Pancreas (tissue), 10 donors: ENCODE data around the gene EPHA6. TPM values are rescaled to one million over a fixed set of nuclear protein-coding genes. Genes with fewer than 3 reads are reported as not detected.
"Not testable (repeated sequence)": the region's sequence is repeated elsewhere in the genome, so short reads cannot be mapped to it uniquely, and the experiment has no call there.

ENCODE experiments used
- ATAC-seq, 4 donors: fragments of 200-7000 bp; cut with Tn5 transposase; one replicate each; pipeline versions ENCODE4 v1.8.0 to v1.9.1; 2020; ENCODE audit warnings: mild to moderate bottlenecking in 4 of 4, moderate library complexity in 4 of 4
- DNase-seq, 6 donors: peaks; one replicate each; pipeline ENCODE4 v3.0.0-alpha.2; 2020
- FAIRE-seq: peaks from 2 replicates; lab custom pipeline; 2012; peaks lifted over from hg19 to GRCh38; lab: Jason Lieb, UNC
- H3K27ac ChIP-seq, 4 donors: fragments of 200-600 bp; sonication (generic); 1 replicate in 3 of 4; 2 replicates in 1 of 4; pipeline versions ENCODE4 v1.5.0 to v1.8.0; 2020
- H3K27me3 ChIP-seq, 4 donors: fragments of 200-600 bp; one replicate each; pipeline ENCODE4 v1.8.0; 2021
- H3K36me3 ChIP-seq, 3 donors: fragments of 200-600 bp; sonication (generic) in 1 of 3; one replicate each; pipeline versions ENCODE4 v1.5.0 to v1.8.0; 2020 to 2021
- H3K4me1 ChIP-seq, 3 donors: fragments of 200-600 bp; one replicate each; pipeline ENCODE4 v1.8.0; 2021
- H3K4me3 ChIP-seq, 4 donors: fragments of 200-600 bp; sonication (generic) in 2 of 4; one replicate each; pipeline versions ENCODE4 v1.5.0 to v1.8.0; 2020 to 2021
- H3K9me3 ChIP-seq, 4 donors: fragments of 200-600 bp; one replicate each; pipeline ENCODE4 v1.8.0; 2021
- CTCF ChIP-seq, 4 donors: fragments of 200-600 bp; sonication (generic) in 3 of 4; IDR thresholded peaks; one replicate each; pipeline versions ENCODE4 v1.5.0 to v1.8.0; 2021; ENCODE audit warnings: antibody characterized with exemption in 4 of 4
- WGBS, 2 donors: extraction: QIAGEN DNeasy Blood & Tissue Kit; methylation state at CpG; one replicate each; pipeline ENCODE4 v1.1.7; 2013; 5-methylcytosine and 5-hydroxymethylcytosine counted together
- intact Hi-C, 3 donors: fragments of 100-400 bp; cut with DNase I; formaldehyde crosslinking; loops; one replicate each; pipeline versions ENCODE4 v1.11.1 to v1.14.2; 2022
- polyA plus RNA-seq, 2 donors: library from polyadenylated mRNA; stranded (reverse); fragments of 200-250 nt; gene quantifications; one replicate each; pipeline ENCODE4 v1.2.3, GENCODE V29; 2013
- total RNA-seq, 6 donors: library from RNA; stranded (reverse); fragmentation: NEBNext Ultra II Directional in 4 of 6; extraction: Animal tissue kit (Norgen Biotek cat#: 25700) in 4 of 6; gene quantifications; one replicate each; pipeline versions ENCODE4 v1.2.1 to v1.2.4, GENCODE V29; 2021 to 2023
- donor health status: healthy with polysubstance abuse.
- donor health status: DM: no; HTN: no; CAD: no; lungs with moderate emphysema.
- donor health status: DM: no; HTN: no; CAD: no.
- donor health status: control.
- donor health status: control.
- donor health status: Bipolar disorder and iron deficiency.
- donor health status: DM: yes; HTN: yes; CAD: no.
- donor health status: DM: no; HTN: no; CAD: no.
- donor health status: DM: no; HTN: no; CAD: no.
- donor health status: DM: yes; HTN: yes; CAD: no.

Gene EPHA6
- total and polyA plus RNA-seq, 8 donors: 0.15 to 1.1 (median 0.57) TPM

DNA sequence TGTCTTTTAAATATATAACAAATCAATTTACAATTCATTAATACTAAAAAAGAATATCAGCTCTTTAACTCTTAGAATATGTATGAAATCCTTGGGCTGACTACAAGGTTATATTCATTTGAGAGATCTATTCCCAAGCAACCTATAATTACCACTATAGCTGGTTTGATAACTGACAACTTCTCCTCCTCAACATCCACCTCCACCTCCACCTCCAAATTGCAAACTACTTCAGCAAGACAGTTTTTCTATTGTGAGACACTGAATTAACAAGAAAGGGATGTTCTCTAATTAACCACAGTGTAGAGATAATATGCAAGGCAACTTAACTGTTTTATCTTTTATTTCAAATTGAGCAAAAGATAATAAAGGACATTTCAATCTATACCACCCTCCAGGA lies 665.3 kb downstream of the EPHA6 start:
- no peaks in the 10 kb centered on the region for H3K27me3 ChIP-seq
- FAIRE-seq (no peak), DNase-seq (no peak), ATAC-seq (no peak)
- no peak overlapping the region for H3K4me3 ChIP-seq
- no peak for TF ChIP-seq CTCF (IDR thresholded peaks at IDR 0.05)
- H3K27ac ChIP-seq: no peak overlapping the region
- H3K9me3 ChIP-seq: no peaks in the 10 kb centered on the region
- no peaks in the 10 kb centered on the region for H3K36me3 ChIP-seq
- H3K4me1 ChIP-seq: no peaks in the 10 kb centered on the region
- intact Hi-C loops: loop anchor here in 1 of 3 donors (10.0 kb wide), 1 partner anchor 585 kb away; no protein-coding TSS in a partner anchor

DNA sequence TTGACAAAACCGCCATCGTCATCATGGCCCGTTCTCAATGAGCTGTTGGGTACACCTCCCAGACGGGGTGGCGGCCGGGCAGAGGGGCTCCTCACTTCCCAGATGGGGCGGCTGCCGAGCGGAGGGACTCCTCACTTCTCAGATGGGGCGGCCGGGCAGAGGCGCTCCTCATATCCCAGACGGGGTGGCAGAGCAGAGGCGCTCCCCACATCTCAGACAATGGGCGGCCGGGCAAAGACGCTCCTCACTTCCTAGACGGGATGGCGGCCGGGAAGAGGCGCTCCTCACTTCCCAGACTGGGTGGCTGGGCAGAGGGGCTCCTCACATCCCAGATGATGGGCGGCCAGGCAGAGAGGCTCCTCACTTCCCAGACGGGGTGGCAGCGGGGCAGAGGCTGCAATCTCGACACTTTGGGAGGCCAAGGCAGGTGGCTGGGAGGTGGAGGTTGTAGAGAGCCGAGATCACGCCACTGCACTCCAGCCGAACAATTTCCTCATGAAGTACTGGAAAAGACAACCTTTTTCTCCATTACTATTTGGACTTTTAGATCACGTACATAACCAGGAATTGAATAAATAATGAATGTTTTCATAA lies 666.4 kb downstream of the EPHA6 start:
- H3K4me3 ChIP-seq, H3K4me1 ChIP-seq, H3K36me3 ChIP-seq, ATAC-seq, H3K9me3 ChIP-seq, H3K27ac ChIP-seq, FAIRE-seq, intact Hi-C loops, H3K27me3 ChIP-seq: not testable (repeated sequence)
- 85 to 95% methylated on average over 21 to 29 of the region's 29 CpGs for WGBS, 2 donors
- DNase-seq: peak in 1 of 6 donors; percentile 32

DNA sequence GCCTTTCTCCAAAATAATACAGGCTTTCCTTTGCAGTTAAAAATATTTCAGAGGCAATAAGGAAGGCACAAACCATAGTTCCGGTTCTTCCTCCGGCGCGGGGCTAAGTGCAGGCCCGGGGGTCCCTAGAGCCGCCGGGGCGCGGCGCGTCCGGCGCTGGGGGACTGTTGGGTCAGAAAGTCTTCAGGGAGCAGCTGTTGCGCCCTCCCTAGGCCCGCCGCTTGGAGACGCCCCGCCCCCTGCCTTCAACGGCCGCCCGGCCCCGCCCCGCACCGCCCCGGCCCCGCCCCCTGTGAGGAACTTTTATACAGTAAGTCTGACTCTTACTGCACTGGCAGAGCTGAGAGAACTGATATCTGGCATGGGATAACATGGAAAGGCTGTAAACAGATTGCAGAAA lies 667.0 kb downstream of the EPHA6 start:
- intact Hi-C loops: no loop called here
- 91% methylated on average over 26 of the region's 26 CpGs for WGBS, 2 donors
- peak in 1 of 6 donors; percentile 16 for DNase-seq

DNA sequence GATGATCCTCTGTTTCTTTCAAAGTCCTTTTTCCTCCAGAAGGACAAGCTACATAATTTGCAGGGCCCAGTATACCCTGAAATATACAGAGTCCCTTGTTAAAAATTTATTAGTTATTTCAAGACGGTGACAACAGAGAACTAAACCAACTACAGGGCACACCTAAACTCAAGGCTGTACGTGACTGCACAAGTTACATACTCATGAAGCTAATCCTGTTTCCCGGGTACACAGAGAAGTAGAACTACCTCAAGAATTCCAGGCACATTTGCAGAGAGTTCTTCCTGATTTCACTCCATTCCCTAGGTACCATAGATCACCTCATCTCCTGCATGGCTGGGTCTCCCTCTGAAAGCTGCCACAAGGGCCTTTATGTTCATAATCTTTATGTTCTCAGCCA lies 670.8 kb downstream of the EPHA6 start:
- no peaks in the 10 kb centered on the region for H3K36me3 ChIP-seq

More for the DNA sequence above, 667.0 kb downstream of the EPHA6 start:
- Histone ChIP-seq H3K9me3 (no peaks in the 10 kb centered on the region), H3K36me3 (no peaks in the 10 kb centered on the region), H3K27me3 (no peaks in the 10 kb centered on the region), H3K27ac (no peak overlapping the region), H3K4me3 (no peak overlapping the region), H3K4me1 (no peaks in the 10 kb centered on the region)
- no peak for ATAC-seq
- no peak for FAIRE-seq
- TF ChIP-seq CTCF (IDR thresholded peaks at IDR 0.05): no peak

GRCh38 chr3:97487587-97487986 lies 673.2 kb downstream of the EPHA6 start:
- WGBS, 2 donors: 60 to 81% methylated on average over 1 of the region's 1 CpG
- no peaks in the 10 kb centered on the region for H3K4me1 ChIP-seq
- no peaks in the 10 kb centered on the region for H3K36me3 ChIP-seq
- no peak for TF ChIP-seq CTCF (IDR thresholded peaks at IDR 0.05)
- no peak overlapping the region for H3K27ac ChIP-seq
- FAIRE-seq (no peak), DNase-seq (no peak), ATAC-seq (no peak)
- H3K4me3 ChIP-seq: no peak overlapping the region
- intact Hi-C loops: no loop called here
- H3K9me3 ChIP-seq: no peaks in the 10 kb centered on the region
- H3K27me3 ChIP-seq: no peaks in the 10 kb centered on the region

More for the DNA sequence above, 670.8 kb downstream of the EPHA6 start:
- H3K9me3 ChIP-seq: no peaks in the 10 kb centered on the region
- H3K27me3 ChIP-seq: no peaks in the 10 kb centered on the region
- no peak for DNase-seq
- no peaks in the 10 kb centered on the region for H3K4me1 ChIP-seq
- no peak for FAIRE-seq
- ATAC-seq: no peak
- intact Hi-C loops: no loop called here
- 68 to 78% methylated on average over 3 of the region's 3 CpGs for WGBS, 2 donors
- no peak overlapping the region for H3K4me3 ChIP-seq
- TF ChIP-seq CTCF (IDR thresholded peaks at IDR 0.05): no peak
- no peak overlapping the region for H3K27ac ChIP-seq
